Measurements from ENCODE around the gene PRKG1.

Gene PRKG1

GRCh38 chr10:51832652-51833383 is 758.5 kb downstream of the PRKG1 start:
- H3K36me3 Mint-ChIP-seq (ENCODE audit: low read depth), result no peaks in the 10 kb centered on the region
- no peak overlapping the region for H3K4me3 Mint-ChIP-seq
- H3K27me3 Mint-ChIP-seq (ENCODE audit: low read depth), result no peaks in the 10 kb centered on the region
- peak; percentile 36 for DNase-seq (ENCODE audit: low spot score)
- H3K4me1 Mint-ChIP-seq (ENCODE audit: low read depth), result peaks cover 2% of the 10 kb centered on the region
- H3K27ac Mint-ChIP-seq, result no peak overlapping the region
- peaks cover 7% of the 10 kb centered on the region for H3K9me3 Mint-ChIP-seq

- Mint-ChIP-seq H3K36me3 (ENCODE audit: low read depth) (no peaks in the 10 kb centered on the region), H3K4me1 (ENCODE audit: low read depth) (peaks cover 2% of the 10 kb centered on the region), H3K27ac (no peak overlapping the region), H3K9me3 (peaks cover 7% of the 10 kb centered on the region), H3K4me3 (no peak overlapping the region), H3K27me3 (ENCODE audit: low read depth) (no peaks in the 10 kb centered on the region)
- DNase-seq (ENCODE audit: low spot score), result no peak
Observed at GRCh38 chr10:51834548-51834947, 760.3 kb downstream of the PRKG1 start.

GRCh38 chr10:51838471-51838870 is 764.2 kb downstream of the PRKG1 start:
- no peaks in the 10 kb centered on the region for H3K4me1 Mint-ChIP-seq (ENCODE audit: low read depth)
- no peaks in the 10 kb centered on the region for H3K36me3 Mint-ChIP-seq (ENCODE audit: low read depth)
- H3K9me3 Mint-ChIP-seq, result peaks cover 7% of the 10 kb centered on the region
- DNase-seq (ENCODE audit: low spot score), result no peak
- H3K27ac Mint-ChIP-seq, result no peak overlapping the region
- H3K27me3 Mint-ChIP-seq (ENCODE audit: low read depth), result peaks cover 3% of the 10 kb centered on the region
- H3K4me3 Mint-ChIP-seq, result no peak overlapping the region

GRCh38 chr10:51843966-51844365 is 769.7 kb downstream of the PRKG1 start:
- Mint-ChIP-seq H3K27ac (no peak overlapping the region), H3K27me3 (ENCODE audit: low read depth) (peaks cover 8% of the 10 kb centered on the region), H3K9me3 (no peaks in the 10 kb centered on the region), H3K36me3 (ENCODE audit: low read depth) (no peaks in the 10 kb centered on the region), H3K4me1 (ENCODE audit: low read depth) (peaks cover 2% of the 10 kb centered on the region), H3K4me3 (no peak overlapping the region)
- no peak for DNase-seq (ENCODE audit: low spot score)

GRCh38 chr10:51846856-51847506 is 772.7 kb downstream of the PRKG1 start:
- Mint-ChIP-seq H3K27ac (no peak overlapping the region), H3K36me3 (ENCODE audit: low read depth) (no peaks in the 10 kb centered on the region), H3K27me3 (ENCODE audit: low read depth) (peaks cover 5% of the 10 kb centered on the region), H3K4me1 (ENCODE audit: low read depth) (peaks cover 2% of the 10 kb centered on the region), H3K4me3 (no peak overlapping the region), H3K9me3 (no peaks in the 10 kb centered on the region)
- DNase-seq (ENCODE audit: low spot score), result no peak

GRCh38 chr10:51852297-51852696 is 778.0 kb downstream of the PRKG1 start:
- Mint-ChIP-seq H3K9me3 (no peaks in the 10 kb centered on the region), H3K4me3 (no peak overlapping the region), H3K4me1 (ENCODE audit: low read depth) (no peaks in the 10 kb centered on the region), H3K27me3 (ENCODE audit: low read depth) (no peaks in the 10 kb centered on the region), H3K36me3 (ENCODE audit: low read depth) (no peaks in the 10 kb centered on the region), H3K27ac (no peak overlapping the region)
- DNase-seq (ENCODE audit: low spot score), result no peak

- Mint-ChIP-seq H3K36me3 (ENCODE audit: low read depth) (no peaks in the 10 kb centered on the region), H3K4me1 (ENCODE audit: low read depth) (no peaks in the 10 kb centered on the region), H3K27me3 (ENCODE audit: low read depth) (peaks cover 3% of the 10 kb centered on the region), H3K9me3 (no peaks in the 10 kb centered on the region), H3K27ac (no peak overlapping the region), H3K4me3 (no peak overlapping the region)
- no peak for DNase-seq (ENCODE audit: low spot score)
Observed at GRCh38 chr10:51857305-51857704, 783.0 kb downstream of the PRKG1 start.

- H3K27ac Mint-ChIP-seq, result no peak overlapping the region
- H3K4me3 Mint-ChIP-seq, result no peak overlapping the region
- no peaks in the 10 kb centered on the region for H3K4me1 Mint-ChIP-seq (ENCODE audit: low read depth)
- DNase-seq (ENCODE audit: low spot score), result no peak
- H3K36me3 Mint-ChIP-seq (ENCODE audit: low read depth), result no peaks in the 10 kb centered on the region
- H3K27me3 Mint-ChIP-seq (ENCODE audit: low read depth), result peaks cover 8% of the 10 kb centered on the region
- no peaks in the 10 kb centered on the region for H3K9me3 Mint-ChIP-seq
Observed at GRCh38 chr10:51860257-51860656, 786.0 kb downstream of the PRKG1 start.

- H3K27ac Mint-ChIP-seq, result no peak overlapping the region
- H3K4me3 Mint-ChIP-seq, result no peak overlapping the region
- no peaks in the 10 kb centered on the region for H3K36me3 Mint-ChIP-seq (ENCODE audit: low read depth)
- DNase-seq (ENCODE audit: low spot score), result no peak
- no peaks in the 10 kb centered on the region for H3K4me1 Mint-ChIP-seq (ENCODE audit: low read depth)
- peaks cover 8% of the 10 kb centered on the region for H3K27me3 Mint-ChIP-seq (ENCODE audit: low read depth)
- H3K9me3 Mint-ChIP-seq, result no peaks in the 10 kb centered on the region
Observed at GRCh38 chr10:51861051-51861450, 786.8 kb downstream of the PRKG1 start.

GRCh38 chr10:51861731-51862130 is 787.4 kb downstream of the PRKG1 start:
- H3K27me3 Mint-ChIP-seq (ENCODE audit: low read depth), result peaks cover 8% of the 10 kb centered on the region

GRCh38 chr10:51862149-51862548 is 787.9 kb downstream of the PRKG1 start:
- H3K36me3 Mint-ChIP-seq (ENCODE audit: low read depth), result no peaks in the 10 kb centered on the region
- no peak overlapping the region for H3K27ac Mint-ChIP-seq
- H3K4me3 Mint-ChIP-seq, result no peak overlapping the region
- no peaks in the 10 kb centered on the region for H3K4me1 Mint-ChIP-seq (ENCODE audit: low read depth)
- H3K27me3 Mint-ChIP-seq (ENCODE audit: low read depth), result peaks cover 11% of the 10 kb centered on the region
- DNase-seq (ENCODE audit: low spot score), result no peak
- no peaks in the 10 kb centered on the region for H3K9me3 Mint-ChIP-seq

More at GRCh38 chr10:51861731-51862130, 787.4 kb downstream of the PRKG1 start:
- H3K36me3 Mint-ChIP-seq (ENCODE audit: low read depth), result no peaks in the 10 kb centered on the region
- DNase-seq (ENCODE audit: low spot score), result no peak
- H3K9me3 Mint-ChIP-seq, result no peaks in the 10 kb centered on the region
- no peak overlapping the region for H3K4me3 Mint-ChIP-seq
- H3K4me1 Mint-ChIP-seq (ENCODE audit: low read depth), result no peaks in the 10 kb centered on the region
- H3K27ac Mint-ChIP-seq, result no peak overlapping the region

GRCh38 chr10:51867956-51868355 is 793.7 kb downstream of the PRKG1 start:
- Mint-ChIP-seq H3K4me1 (ENCODE audit: low read depth) (peaks cover 2% of the 10 kb centered on the region), H3K27ac (no peak overlapping the region), H3K4me3 (no peak overlapping the region), H3K36me3 (ENCODE audit: low read depth) (no peaks in the 10 kb centered on the region), H3K27me3 (ENCODE audit: low read depth) (peaks cover 10% of the 10 kb centered on the region), H3K9me3 (no peaks in the 10 kb centered on the region)
- no peak for DNase-seq (ENCODE audit: low spot score)

GRCh38 chr10:51874131-51874530 is 799.8 kb downstream of the PRKG1 start:
- DNase-seq (ENCODE audit: low spot score), result no peak
- no peak overlapping the region for H3K27ac Mint-ChIP-seq
- no peaks in the 10 kb centered on the region for H3K27me3 Mint-ChIP-seq (ENCODE audit: low read depth)
- no peaks in the 10 kb centered on the region for H3K36me3 Mint-ChIP-seq (ENCODE audit: low read depth)
- no peaks in the 10 kb centered on the region for H3K9me3 Mint-ChIP-seq
- H3K4me3 Mint-ChIP-seq, result no peak overlapping the region
- peaks cover 8% of the 10 kb centered on the region for H3K4me1 Mint-ChIP-seq (ENCODE audit: low read depth)

GRCh38 chr10:51875610-51876009 is 801.3 kb downstream of the PRKG1 start:
- Mint-ChIP-seq H3K4me1 (ENCODE audit: low read depth) (peaks cover 15% of the 10 kb centered on the region), H3K36me3 (ENCODE audit: low read depth) (no peaks in the 10 kb centered on the region), H3K4me3 (no peak overlapping the region), H3K9me3 (no peaks in the 10 kb centered on the region), H3K27ac (no peak overlapping the region), H3K27me3 (ENCODE audit: low read depth) (no peaks in the 10 kb centered on the region)
- DNase-seq (ENCODE audit: low spot score), result no peak
